GM10248 (cell line): ENCODE results near the gene CXCL12.

Experiments
- CTCF ChIA-PET: fragments of 300-600 bp; sonication (Branson Sonifier 250); formaldehyde crosslinking; extraction: SDS; loops from one replicate; lab custom pipeline; 2021; ENCODE audit warnings: antibody characterized with exemption; lab: Yijun Ruan, JAX
- POLR2A ChIA-PET: fragments of 350-650 bp; sonication (Branson Sonifier 250); formaldehyde crosslinking; extraction: SDS; loops from one replicate; lab custom pipeline; 2020; ENCODE audit warnings: antibody characterized with exemption; lab: Yijun Ruan, JAX
- DNase-seq: peaks from one replicate; pipeline ENCODE4 v3.0.0; 2012; ENCODE audit errors: extremely low spot score
- CTCF ChIP-seq: IDR thresholded peaks from 2 replicates; pipeline ENCODE4 v1.5.1; 2012; ENCODE audit warnings: mild to moderate bottlenecking, low read depth; ENCODE audit errors: extremely low read depth, missing control alignments, control extremely low read depth

Gene CXCL12

GRCh38 chr10:44370731-44371248, 14.1 kb downstream of the CXCL12 start:
- no peak for TF ChIP-seq CTCF
- no peak for DNase-seq
- ChIA-PET POLR2A (no interaction called here), CTCF (interaction anchor here (1.0 to 1.3 kb wide), 2 partner anchors 14 to 15 kb away, joined by 3 to 4 read pairs; no protein-coding TSS in a partner anchor)

- CTCF ChIA-PET, result interaction anchor here (1.4 kb wide), 1 partner anchor 23 kb away, joined by 4 read pairs; no protein-coding TSS in a partner anchor
- DNase-seq, result no peak
- TF ChIP-seq CTCF, result no peak
- POLR2A ChIA-PET, result no interaction called here
These were observed 15.0 kb downstream of the CXCL12 start for GRCh38 chr10:44369854-44370253.

GRCh38 chr10:44369296-44369695, 15.6 kb downstream of the CXCL12 start:
- ChIA-PET CTCF (interaction anchor here (0.9 to 1.9 kb wide), 3 partner anchors 9 to 689 kb away, joined by 4 read pairs; no protein-coding TSS in a partner anchor), POLR2A (no interaction called here)

DNA sequence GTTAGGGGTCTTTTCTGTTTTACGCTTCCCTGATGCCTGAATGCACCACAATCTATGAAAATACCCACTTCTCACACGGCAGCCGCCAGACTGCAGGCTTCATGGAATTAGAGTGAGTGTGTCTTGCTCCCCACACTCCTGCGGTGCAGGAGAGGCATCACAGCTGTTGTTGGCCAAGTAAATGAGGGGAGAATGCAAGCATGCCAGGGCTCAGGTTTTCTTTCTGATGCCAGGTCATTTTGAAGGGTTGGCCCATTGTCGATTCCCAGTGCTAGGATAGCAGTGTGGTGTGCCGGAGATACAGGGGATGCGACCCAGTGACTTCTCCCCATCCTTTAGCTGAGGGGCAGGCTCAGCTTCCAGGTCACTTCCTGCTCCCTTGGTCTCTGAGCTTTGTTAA, 16.3 kb downstream of the CXCL12 start:
- CTCF ChIA-PET, result interaction anchor here (0.9 to 3.3 kb wide), 4 partner anchors 8 to 688 kb away, joined by 4 to 14 read pairs (median 4); no protein-coding TSS in a partner anchor
- POLR2A ChIA-PET, result no interaction called here
- no peak for TF ChIP-seq CTCF
- no peak for DNase-seq

More at GRCh38 chr10:44369296-44369695, 15.6 kb downstream of the CXCL12 start:
- no peak for DNase-seq
- TF ChIP-seq CTCF, result no peak

DNA sequence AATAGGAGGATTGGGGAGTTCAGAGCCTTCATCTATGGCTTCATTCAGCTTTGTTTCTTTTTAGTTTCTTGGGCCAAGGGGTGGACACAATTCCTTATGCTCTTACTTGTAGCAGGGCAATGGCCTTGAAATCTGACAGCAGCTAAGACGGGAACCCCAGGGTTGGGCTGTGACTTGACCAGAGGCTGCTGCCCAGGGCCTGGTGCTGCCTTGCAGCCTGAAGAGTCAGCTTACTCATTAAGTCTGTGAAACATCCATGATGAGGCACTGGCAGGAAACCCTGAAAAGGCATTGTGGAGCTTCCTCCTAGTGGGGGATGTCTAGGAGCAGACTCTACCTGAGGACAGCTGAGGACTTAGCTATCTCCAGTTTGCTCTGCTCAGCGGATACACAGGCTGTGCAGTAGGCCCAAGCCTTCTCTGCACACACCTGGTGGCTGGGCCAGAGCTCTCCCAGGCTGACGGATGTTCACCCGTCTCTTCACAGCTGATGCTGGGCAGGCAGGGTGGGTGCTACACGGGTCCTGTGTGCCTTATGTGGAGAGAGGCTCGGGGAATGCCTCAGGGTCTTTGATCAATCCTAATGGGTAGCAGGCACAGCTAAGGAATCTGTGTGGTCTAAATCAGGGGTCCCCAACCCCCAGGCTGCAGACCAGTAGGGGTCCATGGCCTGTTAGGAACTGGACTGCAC, 17.8 kb downstream of the CXCL12 start:
- CTCF ChIA-PET, result interaction anchor here (0.7 to 3.3 kb wide), 8 partner anchors 13 to 686 kb away, joined by 3 to 14 read pairs (median 4); no protein-coding TSS in a partner anchor
- TF ChIP-seq CTCF, result no peak
- no peak for DNase-seq
- POLR2A ChIA-PET, result no interaction called here

DNA sequence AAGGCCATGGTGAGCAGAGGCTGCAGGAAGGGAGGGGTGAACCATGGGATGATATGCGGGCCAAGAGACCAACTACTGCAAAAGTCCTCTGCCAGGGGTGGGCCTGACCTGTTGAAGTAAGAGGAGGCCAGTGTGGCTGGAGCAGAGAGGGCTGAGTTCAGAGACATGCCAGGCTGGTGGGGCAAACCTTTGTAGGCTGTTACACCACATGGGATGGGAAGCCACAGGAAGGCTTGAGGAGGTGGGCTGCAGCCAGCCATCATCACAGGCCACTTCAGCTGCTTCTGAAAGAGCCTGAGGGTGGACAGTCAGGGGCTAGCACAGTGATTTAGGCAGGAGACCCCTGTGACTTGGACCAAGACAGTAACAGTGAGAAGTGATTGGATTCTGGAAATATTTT, 20.3 kb downstream of the CXCL12 start:
- ChIA-PET POLR2A (no interaction called here), CTCF (no interaction called here)
- no peak for TF ChIP-seq CTCF
- DNase-seq, result no peak
